ENCODE results near the gene ADK. TPM values are rescaled to one million over a fixed set of nuclear protein-coding genes. Genes with fewer than 3 reads are reported as not detected.

ADK gene
- total RNA-seq, 1 experiment from 2014 or later = 159 TPM

DNA sequence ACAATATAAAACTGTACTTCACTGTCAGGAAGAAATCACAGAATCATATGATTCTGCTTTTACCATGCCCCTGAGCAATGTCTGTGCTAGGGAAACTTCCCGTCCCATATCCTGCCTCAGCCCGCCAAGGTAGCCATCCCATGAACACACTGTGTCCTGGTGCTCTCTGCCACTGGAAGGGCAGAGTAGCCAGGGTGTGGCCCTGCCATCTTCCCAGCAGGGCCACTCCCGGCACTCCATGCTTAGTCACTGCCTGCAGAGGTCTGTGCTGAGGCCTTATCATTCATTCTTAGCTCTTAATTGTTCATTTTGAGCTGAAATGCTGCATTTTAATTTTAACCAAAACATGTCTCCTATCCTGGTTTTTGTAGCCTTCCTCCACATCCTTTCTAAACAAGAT lies 32.2 kb upstream of the ADK start:
- no peaks in the 10 kb centered on the region for H3K79me2 ChIP-seq (ENCODE audit: low read depth)
- H3K9me3 ChIP-seq (ENCODE audit: insufficient read depth, low read depth) = no peaks in the 10 kb centered on the region
- peaks cover 59% of the 10 kb centered on the region; the same call in 1 of the 2 replicates for H3F3A ChIP-seq (ENCODE audit: insufficient read depth, low read depth)
- H3K4me2 ChIP-seq = peak overlapping the region; percentile 11; the same call in 1 of the 2 replicates
- peaks cover 46% of the 10 kb centered on the region for H3K36me3 ChIP-seq (ENCODE audit: low read depth)
- H2AFZ ChIP-seq = no peak overlapping the region
- BruUV-seq (replicated peaks) = TSS peak; percentile 13
- TF ChIP-seq, protein P1, sequence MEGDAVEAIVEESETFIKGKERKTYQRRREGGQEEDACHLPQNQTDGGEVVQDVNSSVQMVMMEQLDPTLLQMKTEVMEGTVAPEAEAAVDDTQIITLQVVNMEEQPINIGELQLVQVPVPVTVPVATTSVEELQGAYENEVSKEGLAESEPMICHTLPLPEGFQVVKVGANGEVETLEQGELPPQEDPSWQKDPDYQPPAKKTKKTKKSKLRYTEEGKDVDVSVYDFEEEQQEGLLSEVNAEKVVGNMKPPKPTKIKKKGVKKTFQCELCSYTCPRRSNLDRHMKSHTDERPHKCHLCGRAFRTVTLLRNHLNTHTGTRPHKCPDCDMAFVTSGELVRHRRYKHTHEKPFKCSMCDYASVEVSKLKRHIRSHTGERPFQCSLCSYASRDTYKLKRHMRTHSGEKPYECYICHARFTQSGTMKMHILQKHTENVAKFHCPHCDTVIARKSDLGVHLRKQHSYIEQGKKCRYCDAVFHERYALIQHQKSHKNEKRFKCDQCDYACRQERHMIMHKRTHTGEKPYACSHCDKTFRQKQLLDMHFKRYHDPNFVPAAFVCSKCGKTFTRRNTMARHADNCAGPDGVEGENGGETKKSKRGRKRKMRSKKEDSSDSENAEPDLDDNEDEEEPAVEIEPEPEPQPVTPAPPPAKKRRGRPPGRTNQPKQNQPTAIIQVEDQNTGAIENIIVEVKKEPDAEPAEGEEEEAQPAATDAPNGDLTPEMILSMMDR (conservative IDR thresholded peaks at IDR 0.05) = no peak
- TF ChIP-seq EZH2 (IDR thresholded peaks at IDR 0.05; ENCODE audit: low read depth) = no peak
- intact Hi-C loops (cut with micrococcal nuclease; ENCODE audit: unreplicated experiment) = loop anchor here (10.0 kb wide), 1 partner anchor 986 kb away; a partner anchor contains a TSS
- H4K20me1 ChIP-seq (ENCODE audit: insufficient read depth) = no peaks in the 10 kb centered on the region
- H3K27ac ChIP-seq = peak overlapping the region; percentile 40
- H3K4me3 ChIP-seq = no peak overlapping the region
- H3K27me3 ChIP-seq (ENCODE audit: insufficient read depth, low read depth) = no peaks in the 10 kb centered on the region
- POLR2A ChIA-PET (ENCODE audit: unreplicated experiment) = no interaction called here
- peak in 1 of 2 experiments; percentile 53 for DNase-seq
- peaks cover 15% of the 10 kb centered on the region for H3K4me1 ChIP-seq (replicated peaks; ENCODE audit: insufficient read depth)
- CTCF ChIA-PET = interaction anchor here (1.0 kb wide), 1 partner anchor 37 kb away, joined by 3 read pairs; no protein-coding TSS in a partner anchor
- H3K9me2 ChIP-seq (ENCODE audit: insufficient read depth) = no peaks in the 10 kb centered on the region

DNA sequence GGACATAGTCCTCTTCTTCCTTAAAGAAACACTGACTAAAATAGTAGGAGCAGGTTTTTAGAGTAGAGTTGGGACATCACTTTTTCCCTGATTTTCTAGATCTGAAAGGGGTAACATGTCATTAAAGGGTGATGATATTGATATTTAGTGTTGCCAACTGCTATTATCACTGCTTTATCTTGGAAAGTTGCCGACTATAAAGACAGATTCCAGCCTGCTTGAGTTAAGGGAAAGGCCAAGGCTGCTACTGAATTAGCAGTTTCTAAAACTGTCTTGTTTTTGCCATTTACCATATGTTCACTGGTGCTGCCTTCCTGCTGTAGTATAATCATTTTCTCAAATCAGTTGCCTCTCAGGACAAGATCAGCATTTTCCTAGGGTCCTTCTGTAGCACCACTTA lies 30.1 kb upstream of the ADK start:
- Histone ChIP-seq H3K4me3 (no peak overlapping the region), H3K36me3 (ENCODE audit: low read depth) (peaks cover 48% of the 10 kb centered on the region), H3K79me2 (ENCODE audit: low read depth) (no peaks in the 10 kb centered on the region), H3K9me3 (ENCODE audit: insufficient read depth, low read depth) (no peaks in the 10 kb centered on the region), H3K27me3 (ENCODE audit: insufficient read depth, low read depth) (no peaks in the 10 kb centered on the region), H3K9me2 (ENCODE audit: insufficient read depth) (no peaks in the 10 kb centered on the region), H4K20me1 (ENCODE audit: insufficient read depth) (no peaks in the 10 kb centered on the region), H3K4me1 (replicated peaks; ENCODE audit: insufficient read depth) (peaks cover 15% of the 10 kb centered on the region), H3K27ac (no peak overlapping the region), H3K4me2 (no peak overlapping the region), H3F3A (ENCODE audit: insufficient read depth, low read depth) (peaks cover 56% of the 10 kb centered on the region; the same call in 1 of the 2 replicates), H2AFZ (no peak overlapping the region)
- DNase-seq = no peak
- ChIA-PET CTCF (interaction anchor here (0.6 kb wide), 1 partner anchor 1150 kb away, joined by 3 read pairs; no protein-coding TSS in a partner anchor), POLR2A (ENCODE audit: unreplicated experiment) (no interaction called here)
- no TSS peak for BruUV-seq (replicated peaks)
- TF ChIP-seq, protein P1 (conservative IDR thresholded peaks at IDR 0.05) = no peak
- no peak for TF ChIP-seq EZH2 (IDR thresholded peaks at IDR 0.05; ENCODE audit: low read depth)
- intact Hi-C loops (cut with micrococcal nuclease; ENCODE audit: unreplicated experiment) = no loop called here

DNA sequence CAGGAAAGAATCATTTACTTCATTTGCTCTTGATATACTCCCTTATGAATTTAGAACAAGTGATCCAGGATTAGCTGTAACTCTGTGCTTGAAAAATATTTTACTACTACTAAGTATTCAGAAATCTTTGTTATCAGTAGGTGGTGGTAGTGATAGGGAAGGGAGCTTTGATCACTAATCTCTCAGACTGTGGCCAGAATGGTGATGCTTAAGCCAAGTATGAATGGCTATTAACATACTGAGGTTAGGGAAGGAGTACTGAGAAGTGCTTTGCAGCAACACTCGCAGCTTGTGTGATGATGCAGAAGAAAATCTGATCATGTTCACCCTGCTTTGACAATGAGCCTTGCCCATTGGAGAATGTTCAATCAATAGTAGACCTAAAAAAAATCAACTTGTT lies 29.7 kb upstream of the ADK start:
- Histone ChIP-seq H2AFZ (no peak overlapping the region), H3K27ac (no peak overlapping the region), H3K4me3 (no peak overlapping the region), H3K4me1 (replicated peaks; ENCODE audit: insufficient read depth) (peaks cover 15% of the 10 kb centered on the region), H3K79me2 (ENCODE audit: low read depth) (no peaks in the 10 kb centered on the region), H3F3A (ENCODE audit: insufficient read depth, low read depth) (peaks cover 56% of the 10 kb centered on the region; the same call in 1 of the 2 replicates), H3K4me2 (no peak overlapping the region), H3K27me3 (ENCODE audit: insufficient read depth, low read depth) (no peaks in the 10 kb centered on the region), H3K9me2 (ENCODE audit: insufficient read depth) (no peaks in the 10 kb centered on the region), H4K20me1 (ENCODE audit: insufficient read depth) (no peaks in the 10 kb centered on the region), H3K36me3 (ENCODE audit: low read depth) (peaks cover 49% of the 10 kb centered on the region), H3K9me3 (ENCODE audit: insufficient read depth, low read depth) (no peaks in the 10 kb centered on the region)
- ChIA-PET CTCF (interaction anchor here (0.6 kb wide), 1 partner anchor 1149 kb away, joined by 3 read pairs; no protein-coding TSS in a partner anchor), POLR2A (ENCODE audit: unreplicated experiment) (no interaction called here)
- intact Hi-C loops (cut with micrococcal nuclease; ENCODE audit: unreplicated experiment) = no loop called here
- DNase-seq = no peak
- TF ChIP-seq, protein P1 (conservative IDR thresholded peaks at IDR 0.05) = no peak
- no peak for TF ChIP-seq EZH2 (IDR thresholded peaks at IDR 0.05; ENCODE audit: low read depth)
- no TSS peak for BruUV-seq (replicated peaks)
